Heart left ventricle (tissue), 16 donors: ENCODE measurements around the gene ASTN2. TPM values are rescaled to one million over a fixed set of nuclear protein-coding genes. Genes with fewer than 3 reads are reported as not detected.

Source experiments
- ATAC-seq, 4 donors: fragments of 200-7000 bp; cut with Tn5 transposase; one replicate each; pipeline ENCODE4 v1.9.1; 2020 to 2022; ENCODE audit warnings: moderate library complexity in 4 of 4, mild to moderate bottlenecking in 3 of 4, moderate number of reproducible peaks in 1 of 4
- DNase-seq, 5 donors: peaks; one replicate each; pipeline ENCODE4 v3.0.0-alpha.2; 2020
- H3K27ac ChIP-seq, 12 donors: fragments of 200-600 bp; sonication (generic) in 4 of 12; one replicate each; pipeline versions ENCODE4 v1.5.0 to v1.8.0; 2016 to 2022; ENCODE audit warnings: mild to moderate bottlenecking in 2 of 12
- H3K27me3 ChIP-seq, 9 donors: fragments of 200-600 bp; sonication (generic) in 2 of 9; one replicate each; pipeline versions ENCODE4 v1.5.1 to v1.8.0; 2016 to 2022; ENCODE audit warnings: mild to moderate bottlenecking in 3 of 9
- H3K36me3 ChIP-seq, 9 donors: fragments of 200-600 bp; sonication (generic) in 2 of 9; one replicate each; pipeline versions ENCODE4 v1.5.0 to v1.8.0; 2018 to 2022; ENCODE audit warnings: mild to moderate bottlenecking in 2 of 9
- H3K4me1 ChIP-seq, 12 donors: fragments of 200-600 bp; sonication (generic) in 4 of 12; one replicate each; pipeline versions ENCODE4 v1.5.0 to v1.8.0; 2016 to 2022; ENCODE audit warnings: mild to moderate bottlenecking in 3 of 12
- H3K4me3 ChIP-seq, 12 donors: fragments of 200-600 bp; sonication (generic) in 4 of 12; one replicate each; pipeline versions ENCODE4 v1.5.0 to v1.8.0; 2017 to 2022; ENCODE audit warnings: mild to moderate bottlenecking in 9 of 12, moderate library complexity in 4 of 12
- H3K9me3 ChIP-seq, 12 donors: fragments of 200-600 bp; sonication (generic) in 4 of 12; one replicate each; pipeline versions ENCODE4 v1.5.0 to v1.8.0; 2016 to 2022; ENCODE audit warnings: mild to moderate bottlenecking in 1 of 12
- POLR2A ChIP-seq, 2 donors: fragments of 450-650 bp; IDR thresholded peaks; one replicate each; pipeline ENCODE4 v1.6.1; 2017; ENCODE audit warnings: antibody characterized with exemption in 2 of 2, mild to moderate bottlenecking in 2 of 2, moderate library complexity in 2 of 2
- WGBS, 4 donors: extraction: QIAGEN DNeasy Blood & Tissue Kit in 2 of 4; methylation state at CpG; one replicate each; pipeline versions ENCODE4 v1.1.5 to v1.1.7; 2013 to 2018; 5-methylcytosine and 5-hydroxymethylcytosine counted together
- intact Hi-C, 10 donors: fragments of 100-400 bp; cut with DNase I; formaldehyde crosslinking; loops; one replicate each; pipeline versions ENCODE4 v1.11.1 to v1.14.2; 2022
- polyA plus RNA-seq, 2 donors: library from polyadenylated mRNA; stranded (reverse); fragments of 200-250 nt; gene quantifications; one replicate each; pipeline ENCODE4 v1.2.3, GENCODE V29; 2013
- total RNA-seq, 9 donors: library from RNA; depleted of rRNA in 2 of 9; stranded (reverse); fragments of >200 nt in 2 of 9; fragmentation: NEBNext Ultra II Directional in 3 of 9; extraction: Animal tissue kit (Norgen Biotek cat#: 25700) in 3 of 9; gene quantifications; one replicate each; pipeline versions ENCODE4 v1.1.0 to v1.2.4, GENCODE V29; 2016 to 2023
- TF ChIP-seq, protein P1 (sequence below), 12 donors: fragments of 200-600 bp; sonication (generic) in 4 of 12; IDR thresholded peaks; one replicate each; pipeline versions ENCODE4 v1.5.0 to v1.8.0; 2018 to 2022; ENCODE audit warnings: antibody characterized with exemption in 12 of 12, mild to moderate bottlenecking in 5 of 12
- donor health status: ischemic (EF 13 %, LVEDD 7.1; RV severe dilation, severe dysfunction).
- donor health status: healthy with polysubstance abuse.
- donor health status: DM: no; HTN: yes; CAD: no.
- donor health status: DM: no; HTN: no; CAD: no.
- donor health status: ischemic (EF 25% LVEDD 6.9; RV normal size, moderate dysfunction).
- donor health status: ischemic (EF 25% LVEDD 5.7; RV mildly dilated, moderate dysfunction).
- donor health status: healthy.
- donor health status: DM: yes; HTN: yes; CAD: no.
- donor health status: ischemic (EF 35%, LVEDD 5.7; RV mildly dilated, moderate dysfunction).
- donor health status: nonischemic (EF 11% LVEDD 7.7; RV severe dilation, severe dysfunction).
- donor health status: DM: yes; HTN: yes; CAD: no.
- donor health status: PGD.
- donor health status: ischemic (EF 29% LVEDD 5.4; RV normal size, mild dysfunction).
- donor health status: nonischemic (EF 23%, LVEDD 6.1; RV moderate dilation, normal function).

The ASTN2 gene
- total and polyA plus RNA-seq, 11 donors: 2.5 to 6.0 (median 3.5) TPM

DNA sequence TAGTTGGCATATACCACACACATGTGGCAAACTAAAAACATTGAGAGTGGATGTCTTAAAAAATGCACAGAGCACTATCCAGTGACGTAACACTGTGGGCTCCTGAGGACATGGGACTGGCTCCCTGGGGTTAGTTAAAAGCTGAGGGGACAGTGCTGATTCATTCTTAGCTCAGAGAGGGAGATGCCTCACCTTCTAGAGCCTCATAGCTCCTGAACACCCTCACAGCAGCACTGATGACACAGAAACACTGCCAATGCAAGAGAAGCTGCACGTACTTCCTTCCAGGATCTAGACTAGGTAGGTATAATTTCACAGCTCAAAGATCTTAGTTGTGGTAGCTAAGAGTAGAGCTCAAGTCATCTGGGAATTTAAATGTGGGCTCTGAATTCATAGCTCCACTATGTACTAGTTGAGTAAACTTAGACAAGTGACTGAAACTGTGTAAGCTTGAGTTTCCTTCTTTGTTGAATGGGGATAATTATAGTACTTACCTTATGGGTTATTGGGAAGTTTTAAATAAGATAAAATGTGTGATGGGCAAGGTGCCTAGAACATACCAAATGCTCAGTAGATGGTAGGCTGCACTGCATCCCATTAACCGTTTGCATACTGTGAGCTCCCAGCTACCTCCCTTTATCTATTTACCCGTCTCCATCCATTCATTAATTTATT lies 279.9 kb downstream of the ASTN2 start:
- H3K27me3 ChIP-seq: no peaks in the 10 kb centered on the region
- H3K27ac ChIP-seq: no peak overlapping the region
- 60 to 76% (median 71%) methylated on average over 4 of the region's 4 CpGs for WGBS, 4 donors
- DNase-seq (no peak), ATAC-seq (no peak)
- H3K36me3 ChIP-seq: no peaks in the 10 kb centered on the region
- intact Hi-C loops: no loop called here
- TF ChIP-seq, protein P1, sequence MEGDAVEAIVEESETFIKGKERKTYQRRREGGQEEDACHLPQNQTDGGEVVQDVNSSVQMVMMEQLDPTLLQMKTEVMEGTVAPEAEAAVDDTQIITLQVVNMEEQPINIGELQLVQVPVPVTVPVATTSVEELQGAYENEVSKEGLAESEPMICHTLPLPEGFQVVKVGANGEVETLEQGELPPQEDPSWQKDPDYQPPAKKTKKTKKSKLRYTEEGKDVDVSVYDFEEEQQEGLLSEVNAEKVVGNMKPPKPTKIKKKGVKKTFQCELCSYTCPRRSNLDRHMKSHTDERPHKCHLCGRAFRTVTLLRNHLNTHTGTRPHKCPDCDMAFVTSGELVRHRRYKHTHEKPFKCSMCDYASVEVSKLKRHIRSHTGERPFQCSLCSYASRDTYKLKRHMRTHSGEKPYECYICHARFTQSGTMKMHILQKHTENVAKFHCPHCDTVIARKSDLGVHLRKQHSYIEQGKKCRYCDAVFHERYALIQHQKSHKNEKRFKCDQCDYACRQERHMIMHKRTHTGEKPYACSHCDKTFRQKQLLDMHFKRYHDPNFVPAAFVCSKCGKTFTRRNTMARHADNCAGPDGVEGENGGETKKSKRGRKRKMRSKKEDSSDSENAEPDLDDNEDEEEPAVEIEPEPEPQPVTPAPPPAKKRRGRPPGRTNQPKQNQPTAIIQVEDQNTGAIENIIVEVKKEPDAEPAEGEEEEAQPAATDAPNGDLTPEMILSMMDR (IDR thresholded peaks at IDR 0.05): no peak
- no peak for TF ChIP-seq POLR2A (IDR thresholded peaks at IDR 0.05)
- H3K4me1 ChIP-seq: no peaks in the 10 kb centered on the region
- no peaks in the 10 kb centered on the region for H3K9me3 ChIP-seq
- H3K4me3 ChIP-seq: no peak overlapping the region

DNA sequence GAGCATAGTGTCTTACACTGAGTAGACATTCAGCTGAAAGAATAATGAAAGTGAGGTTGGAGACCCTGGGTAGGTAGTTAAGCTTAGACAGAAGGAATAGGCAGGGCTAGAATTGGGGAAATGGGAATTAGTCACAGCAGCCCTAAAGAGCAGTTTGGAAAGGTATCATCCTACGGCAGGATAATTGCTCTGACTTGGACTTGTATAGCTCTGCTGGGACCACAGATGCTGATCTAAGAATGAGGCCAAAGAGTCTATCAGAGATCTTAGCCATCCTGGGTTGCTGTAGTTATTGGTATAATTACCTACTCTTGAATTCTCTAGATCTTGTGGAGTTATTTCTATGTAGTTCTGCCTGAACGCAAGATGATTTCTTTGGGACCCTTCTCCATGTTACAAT lies 288.0 kb downstream of the ASTN2 start:
- no peaks in the 10 kb centered on the region for H3K9me3 ChIP-seq
- TF ChIP-seq POLR2A (IDR thresholded peaks at IDR 0.05): no peak
- TF ChIP-seq, protein P1 (IDR thresholded peaks at IDR 0.05): no peak
- DNase-seq (no peak), ATAC-seq (no peak)
- no peaks in the 10 kb centered on the region for H3K36me3 ChIP-seq
- WGBS, 4 donors: 80 to 88% (median 85%) methylated on average over 2 of the region's 2 CpGs
- H3K27ac ChIP-seq: no peak overlapping the region
- intact Hi-C loops: no loop called here
- no peaks in the 10 kb centered on the region for H3K4me1 ChIP-seq
- no peaks in the 10 kb centered on the region for H3K27me3 ChIP-seq
- H3K4me3 ChIP-seq: no peak overlapping the region

DNA sequence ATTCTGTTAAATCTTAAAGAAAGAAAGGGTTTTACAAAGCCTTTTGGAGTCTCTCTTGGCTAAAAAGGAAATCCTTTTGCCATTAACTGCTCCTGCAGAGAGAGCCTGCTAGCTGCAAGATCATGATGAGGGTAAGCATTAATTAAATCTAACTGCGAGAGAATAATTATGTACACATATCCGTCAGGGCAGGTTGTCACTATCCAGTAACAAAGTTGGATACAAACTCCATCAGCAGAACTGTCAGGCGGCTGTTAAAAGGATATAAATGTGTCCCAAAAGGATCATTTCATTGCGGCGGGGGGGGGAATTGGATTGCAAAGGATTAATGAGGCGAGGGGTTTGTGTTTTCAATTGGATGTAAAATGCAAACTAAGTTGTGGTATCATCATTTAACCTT lies 289.3 kb downstream of the ASTN2 start:
- WGBS, 4 donors: 64 to 81% (median 70%) methylated on average over 6 of the region's 6 CpGs
- Histone ChIP-seq H3K4me1 (no peaks in the 10 kb centered on the region), H3K4me3 (no peak overlapping the region), H3K36me3 (no peaks in the 10 kb centered on the region), H3K9me3 (no peaks in the 10 kb centered on the region), H3K27ac (no peak overlapping the region), H3K27me3 (no peaks in the 10 kb centered on the region)
- ATAC-seq (no peak), DNase-seq (no peak)
- intact Hi-C loops: no loop called here
- TF ChIP-seq POLR2A (IDR thresholded peaks at IDR 0.05): no peak
- TF ChIP-seq, protein P1 (IDR thresholded peaks at IDR 0.05): no peak

DNA sequence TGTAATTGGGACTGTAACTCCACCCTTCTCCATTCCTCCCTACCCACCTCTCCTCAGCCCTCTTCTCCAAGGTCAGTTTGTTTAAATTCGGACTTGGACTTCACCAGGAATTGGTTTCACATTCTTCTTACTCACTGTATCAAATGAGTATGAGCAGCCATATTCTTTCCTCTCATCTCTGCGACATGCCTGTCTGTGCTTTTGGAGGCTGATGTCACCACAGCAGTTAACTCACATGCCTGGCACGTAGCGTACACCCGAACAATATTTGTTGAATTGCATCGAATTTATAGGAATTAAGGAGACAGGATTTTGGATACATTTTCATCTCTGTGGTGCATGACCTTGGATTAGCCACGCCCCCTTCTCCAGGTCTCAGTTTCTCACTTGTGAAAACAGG lies 291.1 kb downstream of the ASTN2 start:
- Histone ChIP-seq H3K27ac (no peak overlapping the region), H3K36me3 (no peaks in the 10 kb centered on the region), H3K9me3 (no peaks in the 10 kb centered on the region), H3K27me3 (no peaks in the 10 kb centered on the region), H3K4me1 (no peaks in the 10 kb centered on the region), H3K4me3 (no peak overlapping the region)
- intact Hi-C loops: no loop called here
- no peak for ATAC-seq
- TF ChIP-seq, protein P1 (IDR thresholded peaks at IDR 0.05): no peak
- TF ChIP-seq POLR2A (IDR thresholded peaks at IDR 0.05): no peak
- DNase-seq: no peak
- WGBS, 4 donors: 82 to 83% (median 83%) methylated on average over 7 of the region's 7 CpGs
